ENCODE data around the gene ITGA8. TPM values are rescaled to one million over a fixed set of nuclear protein-coding genes. Genes with fewer than 3 reads are reported as not detected.

ITGA8 gene
- total RNA-seq, 3 donors from 2014 or later, result 2.2 to 3.4 (median 2.5) TPM

DNA sequence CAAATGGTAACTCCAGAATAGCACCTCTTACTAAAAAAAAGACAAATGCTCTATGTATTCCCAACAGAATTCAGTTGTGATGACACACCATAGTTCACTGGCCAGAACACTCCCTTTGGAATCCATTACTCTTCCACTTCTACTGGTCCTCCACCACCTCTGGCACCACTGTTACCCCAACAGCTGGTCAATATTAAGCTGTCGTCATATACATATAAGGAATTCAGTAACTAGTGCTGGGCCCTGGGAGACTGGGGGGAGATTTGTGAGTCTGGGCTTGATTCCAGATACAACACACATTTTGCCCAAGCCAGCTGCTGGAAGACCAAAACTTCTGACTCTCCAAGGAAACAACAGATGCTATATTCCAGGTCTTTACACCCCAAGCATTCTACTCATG, 26.0 kb upstream of the ITGA8 start:
- no peaks in the 10 kb centered on the region for H3K4me1 ChIP-seq (ENCODE audit: low read depth)
- H3K36me3 ChIP-seq (ENCODE audit: low read depth), result no peaks in the 10 kb centered on the region
- no peak for DNase-seq
- no peaks in the 10 kb centered on the region for H3K9me3 ChIP-seq
- no peak overlapping the region for H3K4me3 ChIP-seq
- TF ChIP-seq, protein P1, sequence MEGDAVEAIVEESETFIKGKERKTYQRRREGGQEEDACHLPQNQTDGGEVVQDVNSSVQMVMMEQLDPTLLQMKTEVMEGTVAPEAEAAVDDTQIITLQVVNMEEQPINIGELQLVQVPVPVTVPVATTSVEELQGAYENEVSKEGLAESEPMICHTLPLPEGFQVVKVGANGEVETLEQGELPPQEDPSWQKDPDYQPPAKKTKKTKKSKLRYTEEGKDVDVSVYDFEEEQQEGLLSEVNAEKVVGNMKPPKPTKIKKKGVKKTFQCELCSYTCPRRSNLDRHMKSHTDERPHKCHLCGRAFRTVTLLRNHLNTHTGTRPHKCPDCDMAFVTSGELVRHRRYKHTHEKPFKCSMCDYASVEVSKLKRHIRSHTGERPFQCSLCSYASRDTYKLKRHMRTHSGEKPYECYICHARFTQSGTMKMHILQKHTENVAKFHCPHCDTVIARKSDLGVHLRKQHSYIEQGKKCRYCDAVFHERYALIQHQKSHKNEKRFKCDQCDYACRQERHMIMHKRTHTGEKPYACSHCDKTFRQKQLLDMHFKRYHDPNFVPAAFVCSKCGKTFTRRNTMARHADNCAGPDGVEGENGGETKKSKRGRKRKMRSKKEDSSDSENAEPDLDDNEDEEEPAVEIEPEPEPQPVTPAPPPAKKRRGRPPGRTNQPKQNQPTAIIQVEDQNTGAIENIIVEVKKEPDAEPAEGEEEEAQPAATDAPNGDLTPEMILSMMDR (IDR thresholded peaks at IDR 0.05), result no peak
- peak; percentile 43 for ATAC-seq
- intact Hi-C loops (cut with DNase I, micrococcal nuclease), result no loop called here

GRCh38 chr10:15744217-15744865, 24.6 kb upstream of the ITGA8 start:
- H3K36me3 ChIP-seq (ENCODE audit: low read depth), result no peaks in the 10 kb centered on the region
- intact Hi-C loops (cut with DNase I, micrococcal nuclease), result no loop called here
- no peaks in the 10 kb centered on the region for H3K9me3 ChIP-seq
- ATAC-seq (peak; percentile 55), DNase-seq (peak in 1 of 3 donors; percentile 86)
- TF ChIP-seq, protein P1 (IDR thresholded peaks at IDR 0.05), result peak; percentile 27
- H3K4me1 ChIP-seq (ENCODE audit: low read depth), result no peaks in the 10 kb centered on the region
- H3K4me3 ChIP-seq, result no peak overlapping the region

- TF ChIP-seq, protein P1 (IDR thresholded peaks at IDR 0.05), result no peak
- intact Hi-C loops (cut with DNase I, micrococcal nuclease), result no loop called here
- Histone ChIP-seq H3K4me1 (ENCODE audit: low read depth) (no peaks in the 10 kb centered on the region), H3K4me3 (no peak overlapping the region), H3K36me3 (ENCODE audit: low read depth) (no peaks in the 10 kb centered on the region), H3K9me3 (no peaks in the 10 kb centered on the region)
- DNase-seq (no peak), ATAC-seq (no peak)
Observed at GRCh38 chr10:15743443-15743842, 23.7 kb upstream of the ITGA8 start.

DNA sequence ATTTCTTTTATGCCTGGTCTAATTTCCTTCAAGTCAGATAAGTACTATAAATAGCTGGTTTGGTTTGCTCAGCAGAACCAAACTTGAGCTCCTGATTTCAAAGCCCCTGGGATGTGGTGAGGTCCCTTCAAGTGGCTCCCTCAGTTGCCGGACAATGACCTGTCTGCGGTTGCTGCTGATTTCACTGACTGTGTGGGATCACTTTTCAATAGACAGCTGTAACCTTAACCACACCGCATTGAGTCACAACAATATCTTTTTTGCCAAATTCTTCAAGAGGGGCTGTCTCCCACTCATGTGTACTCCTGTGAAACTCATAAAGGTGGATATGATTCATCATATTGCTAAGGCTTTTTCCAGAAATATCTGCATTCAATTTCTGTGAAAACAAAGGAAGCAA, 23.1 kb upstream of the ITGA8 start:
- ATAC-seq, result no peak

GRCh38 chr10:15742102-15742501, 22.4 kb upstream of the ITGA8 start:
- TF ChIP-seq, protein P1 (IDR thresholded peaks at IDR 0.05), result no peak
- intact Hi-C loops (cut with DNase I, micrococcal nuclease), result no loop called here
- H3K4me1 ChIP-seq (ENCODE audit: low read depth), result no peaks in the 10 kb centered on the region
- ATAC-seq (no peak), DNase-seq (no peak)
- H3K9me3 ChIP-seq, result no peaks in the 10 kb centered on the region
- H3K4me3 ChIP-seq, result no peak overlapping the region
- no peaks in the 10 kb centered on the region for H3K36me3 ChIP-seq (ENCODE audit: low read depth)

More for the DNA sequence above, 23.1 kb upstream of the ITGA8 start:
- DNase-seq, result no peak
- TF ChIP-seq, protein P1 (IDR thresholded peaks at IDR 0.05), result no peak
- intact Hi-C loops (cut with DNase I, micrococcal nuclease), result no loop called here
- Histone ChIP-seq H3K4me1 (ENCODE audit: low read depth) (no peaks in the 10 kb centered on the region), H3K4me3 (no peak overlapping the region), H3K9me3 (no peaks in the 10 kb centered on the region), H3K36me3 (ENCODE audit: low read depth) (no peaks in the 10 kb centered on the region)

DNA sequence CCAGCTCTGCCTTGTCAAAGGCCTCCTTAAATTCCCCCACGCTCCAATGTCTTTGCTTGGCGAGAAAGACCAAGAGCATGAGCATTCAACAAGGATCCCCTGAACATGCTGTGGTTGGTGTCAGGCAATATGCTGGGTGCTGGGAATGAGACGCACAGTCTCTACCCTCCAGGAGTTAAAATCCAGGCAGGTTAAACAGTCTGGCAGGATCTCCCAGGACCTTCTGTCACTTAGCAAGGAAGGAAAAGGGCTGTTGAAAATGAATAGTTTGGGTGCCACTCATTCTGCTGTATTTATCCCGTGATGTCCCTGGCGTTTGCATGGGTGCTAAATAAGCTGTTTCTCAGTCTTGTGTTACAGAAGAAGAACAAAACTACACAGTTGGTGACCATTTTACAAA, 21.9 kb upstream of the ITGA8 start:
- Histone ChIP-seq H3K36me3 (ENCODE audit: low read depth) (no peaks in the 10 kb centered on the region), H3K4me3 (no peak overlapping the region), H3K9me3 (no peaks in the 10 kb centered on the region), H3K4me1 (ENCODE audit: low read depth) (no peaks in the 10 kb centered on the region)
- TF ChIP-seq, protein P1 (IDR thresholded peaks at IDR 0.05), result no peak
- ATAC-seq (no peak), DNase-seq (no peak)
- intact Hi-C loops (cut with DNase I, micrococcal nuclease), result no loop called here

Data from mucosa of descending colon (tissue), 3 donors.